Activated CD8-positive, alpha-beta memory T cell treated with anti-CD3 and anti-CD28 coated beads, Interleukin-2, amount 50 U/mL, for 1 hour (primary cell): ENCODE results near the gene KRT38.

Experiments
- DNase-seq: peaks from one replicate; pipeline ENCODE4 v3.0.0-alpha.2; 2020; ENCODE audit errors: extremely low read depth

Gene KRT38

DNA sequence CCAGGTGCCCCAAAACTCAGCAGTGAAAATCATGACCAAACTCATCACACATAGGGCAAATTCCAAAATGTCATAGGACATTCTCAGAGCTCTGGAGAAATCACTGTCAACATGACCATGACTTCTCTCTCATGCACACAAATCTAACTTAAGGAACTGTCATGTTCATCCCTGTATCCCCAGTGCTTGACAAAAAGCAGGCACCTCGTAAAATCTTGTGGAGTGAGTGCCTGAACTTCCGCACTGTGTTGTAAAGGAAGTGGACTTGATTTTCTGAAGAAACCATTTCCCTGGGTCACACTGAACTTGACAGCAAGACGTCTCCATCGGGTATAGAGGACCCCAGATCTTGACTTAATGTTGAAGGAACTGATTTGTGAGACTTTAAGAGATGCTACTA is 19.2 kb downstream of the KRT38 start:
- no peak for DNase-seq

DNA sequence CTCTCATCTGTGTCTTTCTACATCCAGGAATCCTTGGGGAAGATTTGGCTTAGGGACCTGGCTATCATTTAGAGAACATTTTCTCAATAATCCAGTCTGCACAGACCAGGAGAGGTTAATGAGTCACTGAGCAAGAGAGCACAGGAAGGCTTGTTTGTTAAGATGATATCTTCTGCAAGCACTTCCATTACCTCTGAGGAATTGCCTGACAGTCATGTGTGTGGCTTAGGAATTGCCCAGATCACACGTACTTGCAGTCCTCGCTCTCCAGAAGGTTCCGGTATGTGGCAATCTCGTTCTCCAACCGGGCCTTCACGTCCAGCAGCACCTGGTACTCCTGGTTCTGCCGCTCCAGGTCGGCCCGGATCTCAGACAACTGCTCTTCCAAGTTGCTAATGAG is 19.7 kb downstream of the KRT38 start:
- no peak for DNase-seq

DNA sequence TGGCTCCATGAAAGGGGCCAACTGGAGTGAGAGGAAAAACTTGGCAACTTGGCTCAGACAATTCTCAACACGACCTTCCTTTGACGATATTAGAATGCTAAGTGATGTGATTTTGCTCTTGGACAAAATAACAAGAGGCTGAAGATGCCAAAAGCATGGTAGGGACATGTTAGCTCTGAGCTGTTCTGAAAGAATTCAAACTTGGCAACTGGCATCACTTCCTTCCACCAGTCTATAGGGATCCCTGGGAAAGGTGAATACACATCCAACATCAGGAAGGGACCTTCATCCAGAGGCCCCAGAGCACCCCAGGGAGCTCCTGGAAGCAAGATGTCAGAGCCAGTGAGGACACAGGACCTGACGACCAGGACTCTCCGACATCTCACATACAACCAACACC is 20.6 kb downstream of the KRT38 start:
- no peak for DNase-seq

DNA sequence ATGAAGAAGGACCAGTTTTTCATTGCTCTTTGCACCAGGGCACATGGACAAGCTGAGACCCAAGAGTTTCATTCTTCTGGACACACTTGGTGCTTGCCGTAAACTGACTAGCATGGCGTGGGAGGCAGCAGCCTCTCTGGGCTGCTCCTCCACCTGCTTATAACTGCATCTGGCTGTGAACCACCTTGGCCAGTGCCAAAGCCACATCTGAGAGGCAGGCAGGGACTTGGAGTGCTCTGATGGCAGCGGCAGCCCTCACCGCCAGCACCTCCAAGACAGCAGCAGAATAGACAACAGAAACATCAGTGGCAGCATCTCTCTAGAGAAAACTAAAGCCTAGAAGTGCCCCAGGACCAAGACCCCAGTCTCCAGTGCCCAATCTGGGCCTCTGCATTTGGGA is 21.1 kb downstream of the KRT38 start:
- DNase-seq: no peak

DNA sequence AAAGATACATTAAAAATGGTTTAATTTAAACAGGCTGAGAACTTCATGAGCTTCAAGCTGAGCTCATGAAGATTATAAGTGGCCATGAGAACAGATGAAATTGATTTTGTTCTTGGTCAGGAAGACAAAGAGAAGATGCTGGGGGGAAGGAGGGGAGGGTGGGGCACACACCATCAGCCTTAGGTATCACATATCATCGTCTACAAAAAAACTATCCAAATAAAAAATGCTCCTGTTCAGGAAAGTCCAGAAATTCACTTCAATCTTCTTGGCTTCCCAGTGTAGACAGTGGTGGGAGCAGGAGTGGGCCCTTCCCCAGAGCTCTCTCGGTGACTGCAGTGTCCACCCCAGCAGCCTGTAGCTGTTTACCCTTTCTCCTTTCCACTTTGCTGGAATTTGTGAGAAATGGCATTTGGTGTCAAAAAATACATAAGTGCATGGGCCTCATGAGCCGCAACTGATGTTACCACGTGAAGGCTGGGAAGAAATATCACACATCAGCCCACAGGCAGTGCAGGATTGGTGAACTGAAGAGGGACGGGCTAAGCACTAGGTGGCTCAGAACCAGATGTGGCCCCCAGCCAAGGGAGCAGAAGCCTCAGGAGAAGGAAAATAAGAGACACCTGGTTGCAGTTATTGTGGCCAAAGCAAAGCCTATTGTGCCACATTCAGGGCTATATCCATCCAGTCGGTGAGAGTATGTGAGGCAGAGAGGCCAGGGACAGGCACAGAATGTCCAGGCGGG is 22.5 kb downstream of the KRT38 start:
- no peak for DNase-seq

DNA sequence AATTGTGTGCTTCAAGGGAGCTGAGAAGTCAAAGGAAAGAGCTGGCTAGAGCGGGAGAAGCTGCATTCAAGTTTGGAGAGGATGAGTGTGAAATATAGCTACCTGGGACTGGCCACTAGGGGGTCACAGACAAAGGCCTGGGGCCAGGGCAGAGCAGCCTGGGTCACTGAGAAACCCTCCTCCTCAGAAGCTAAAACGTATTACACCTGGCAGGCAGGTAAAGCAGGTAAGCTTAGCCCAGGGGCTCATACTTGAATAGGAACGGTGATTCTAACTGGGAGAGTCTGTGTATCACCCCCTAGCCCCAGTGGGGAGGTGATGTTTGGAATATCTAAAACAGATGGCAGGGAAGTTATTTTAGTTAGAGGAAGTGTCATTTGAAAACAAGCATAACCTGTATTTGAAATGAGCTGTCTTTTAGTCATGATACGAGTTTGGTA is 23.2 kb downstream of the KRT38 start:
- no peak for DNase-seq

GRCh38 chr17:41417127-41417526 is 23.7 kb downstream of the KRT38 start:
- DNase-seq: no peak

- DNase-seq: no peak
Measured at GRCh38 chr17:41416479-41416878, 24.3 kb downstream of the KRT38 start.

DNA sequence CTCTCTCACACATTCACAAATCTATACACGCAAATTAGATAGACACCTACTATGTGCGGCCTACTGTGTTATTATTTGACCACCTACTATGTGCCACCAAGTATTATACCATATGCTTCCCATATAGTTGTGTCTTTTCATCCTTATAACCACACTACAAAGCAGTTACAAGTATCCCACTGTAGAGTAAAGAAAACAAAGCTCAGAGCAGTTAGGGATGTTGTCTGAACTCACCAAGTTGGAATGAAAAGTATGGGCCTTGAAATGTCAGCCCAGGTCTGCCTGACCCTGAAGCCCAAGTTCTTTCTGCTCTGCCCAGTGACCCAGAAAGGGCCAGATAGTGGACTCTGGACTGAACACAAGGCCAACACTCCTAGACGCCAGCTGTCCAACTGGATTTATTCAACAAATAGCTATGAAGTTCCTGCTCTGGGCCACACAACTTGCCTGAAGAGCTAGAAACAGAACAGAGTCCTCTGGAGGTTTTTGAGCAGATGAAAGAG is 24.9 kb downstream of the KRT38 start:
- no peak for DNase-seq

DNA sequence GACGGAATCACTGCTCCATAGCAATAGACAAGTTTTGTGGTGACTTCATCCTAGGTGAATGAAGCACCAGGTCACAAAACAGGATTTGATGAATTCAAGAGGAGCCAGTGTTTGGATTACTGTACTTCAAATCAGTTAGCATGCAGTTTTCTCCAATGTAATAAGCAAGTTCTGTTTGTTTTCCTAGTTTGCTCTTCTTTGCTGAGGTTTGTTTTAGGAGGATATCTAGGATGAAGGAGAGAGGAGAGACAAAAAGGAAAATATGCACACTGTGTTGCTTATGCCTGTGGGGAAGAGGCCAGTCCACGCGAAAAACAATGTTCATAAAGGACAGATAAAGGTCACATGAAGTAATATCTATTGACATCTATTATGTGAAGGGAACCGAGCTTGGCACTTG is 25.4 kb downstream of the KRT38 start:
- DNase-seq: no peak

DNA sequence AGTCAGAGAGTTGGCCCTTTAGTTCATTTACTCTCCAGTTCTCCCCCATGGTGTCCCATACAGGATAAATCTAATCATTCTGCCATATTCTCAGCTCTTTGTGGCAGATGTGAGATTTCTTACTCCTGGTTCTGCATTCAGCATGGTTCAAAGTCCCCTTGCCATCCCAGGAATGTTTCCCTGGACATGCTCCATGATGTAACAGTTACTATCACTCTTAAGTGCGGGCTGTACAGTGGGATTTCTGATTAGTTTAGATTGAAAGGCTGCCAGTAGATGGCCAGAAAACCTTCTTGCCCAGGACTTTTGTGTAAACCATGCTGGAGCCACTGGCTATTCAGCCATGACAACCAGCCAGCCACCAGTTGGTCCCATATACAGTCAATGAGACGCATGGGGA is 26.8 kb downstream of the KRT38 start:
- DNase-seq: no peak

- no peak for DNase-seq
Measured at GRCh38 chr17:41413353-41413957, 27.3 kb downstream of the KRT38 start.

DNA sequence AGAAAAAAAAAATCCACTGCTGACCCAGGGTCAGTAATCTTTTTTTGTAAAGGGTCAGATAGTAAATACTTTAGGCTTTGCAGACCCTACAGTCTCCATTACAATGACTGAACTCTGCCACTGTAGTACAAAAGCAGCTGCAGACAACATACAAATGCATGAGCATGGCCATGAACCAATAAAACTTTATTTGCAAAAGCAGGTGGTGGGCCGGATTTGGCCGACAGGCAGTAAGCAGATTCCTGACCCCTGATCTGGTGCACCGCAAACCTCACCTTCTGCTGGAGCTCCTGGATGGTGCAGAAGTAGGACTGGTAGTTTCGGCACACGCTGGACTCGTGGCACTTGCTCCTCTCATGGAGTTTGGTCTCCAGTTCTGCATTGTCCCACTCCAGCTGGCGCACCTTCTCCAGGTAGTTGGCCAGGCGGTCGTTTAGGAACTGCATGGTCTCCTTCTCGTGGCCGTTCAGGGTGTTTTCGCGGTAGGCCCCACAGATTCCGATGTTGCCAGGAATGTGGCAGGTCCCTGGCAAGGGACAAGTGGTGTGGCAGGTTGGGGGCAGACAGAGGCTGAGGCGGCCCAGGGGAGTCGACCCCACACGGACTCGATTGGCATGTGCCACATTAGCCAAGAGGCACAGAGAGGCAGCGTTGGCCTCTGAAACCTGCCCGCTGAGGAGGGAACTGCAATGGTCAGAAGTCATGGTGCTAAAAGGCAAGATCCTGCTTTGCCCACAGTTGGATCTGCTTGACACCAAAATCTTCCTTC is 29.5 kb downstream of the KRT38 start:
- no peak for DNase-seq

GRCh38 chr17:41407226-41407625 is 33.6 kb downstream of the KRT38 start:
- DNase-seq: no peak

GRCh38 chr17:41406205-41406604 is 34.6 kb downstream of the KRT38 start:
- no peak for DNase-seq

- DNase-seq: no peak
Measured at GRCh38 chr17:41404024-41404671, 36.6 kb downstream of the KRT38 start.

GRCh38 chr17:41403404-41404023 is 37.3 kb downstream of the KRT38 start:
- DNase-seq: no peak

DNA sequence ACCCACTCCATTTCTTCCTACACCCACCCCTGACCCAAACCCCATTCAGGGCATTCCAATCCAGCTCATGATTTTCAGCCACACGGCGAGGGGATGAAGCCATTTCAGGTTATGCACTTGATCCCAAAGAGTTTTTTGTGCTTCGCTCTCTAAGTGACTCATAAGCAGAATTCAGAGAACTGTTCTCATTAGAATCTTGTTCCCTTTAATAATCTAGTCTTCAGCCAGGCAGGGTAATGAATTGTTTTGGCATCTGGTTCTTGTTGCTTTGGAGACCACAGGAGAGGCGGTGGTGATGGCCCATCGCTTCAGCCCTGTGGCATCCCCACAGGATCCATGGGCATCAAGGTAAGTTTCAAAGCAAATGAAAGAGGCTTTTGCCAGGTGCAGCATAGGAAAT is 38.6 kb downstream of the KRT38 start:
- DNase-seq: no peak

DNA sequence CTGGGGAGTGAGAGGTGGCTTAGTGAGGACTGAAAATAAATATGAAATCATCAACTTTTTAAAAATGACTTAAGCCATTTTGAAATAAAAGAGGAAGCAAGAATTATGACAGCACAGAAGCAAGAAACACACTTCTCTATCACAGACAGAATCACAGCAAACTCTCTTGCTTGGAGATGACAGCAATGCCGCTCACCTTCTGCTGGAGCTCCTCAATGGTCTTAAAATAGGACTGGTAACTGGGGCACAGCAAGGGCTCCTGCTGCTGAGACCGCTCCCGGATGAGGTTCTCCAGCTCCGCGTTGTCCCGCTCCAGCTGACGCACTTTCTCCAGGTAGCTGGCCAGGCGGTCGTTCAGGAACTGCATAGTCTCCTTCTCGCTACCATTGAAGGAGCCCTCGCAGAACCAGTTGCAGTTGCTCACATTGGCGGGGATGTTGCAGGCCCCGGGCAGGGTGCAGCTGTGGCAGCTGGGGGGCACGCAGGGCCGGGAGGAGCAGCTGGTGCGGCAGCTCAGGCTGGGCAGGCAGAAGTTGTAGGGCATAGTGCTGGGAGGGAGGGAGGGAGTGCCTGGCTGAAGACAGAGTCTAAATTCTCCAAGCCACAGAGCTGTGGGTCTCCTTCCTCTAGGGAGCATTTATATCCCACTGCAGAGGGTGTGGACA is 43.7 kb downstream of the KRT38 start, which contains the start of gene KRT31:
Gene KRT31 (minus strand): TSS at position 613 of the 665 bp plus-strand sequence. CDS start 69 bp downstream, at position 544.
- DNase-seq: no peak

- no peak for DNase-seq
Measured at GRCh38 chr17:41396340-41396739, 44.4 kb downstream of the KRT38 start.

GRCh38 chr17:41395611-41396010 is 45.2 kb downstream of the KRT38 start:
- DNase-seq: no peak
